ENCODE data around the gene AGMO. TPM values are rescaled to one million over a fixed set of nuclear protein-coding genes. Genes with fewer than 3 reads are reported as not detected.

AGMO gene
- total RNA-seq, 1 experiment from 2014 or later = not detected

GRCh38 chr7:15215616-15216015 lies 346.2 kb downstream of the AGMO start:
- Histone ChIP-seq H3K9me2 (ENCODE audit: insufficient read depth) (no peaks in the 10 kb centered on the region), H3K4me1 (ENCODE audit: control insufficient read depth in 1 of 2, insufficient read depth in 2 of 2, low read length in 2 of 2) (peaks cover 0 to 13% of the 10 kb centered on the region in 2 experiments; a peak in 2 of 4 replicates), H3K4me3 (replicated peaks in 1 of 2; ENCODE audit: low read depth in 1 of 2, low read length in 2 of 2) (no peak overlapping the region), H3K79me2 (ENCODE audit: insufficient read depth, low read length) (no peaks in the 10 kb centered on the region), H3K36me3 (ENCODE audit: control insufficient read depth in 1 of 2, insufficient read depth in 2 of 2, low read length in 2 of 2) (no peaks in the 10 kb centered on the region), H3K27ac (ENCODE audit: low read depth, low read length) (no peak overlapping the region), H3K4me2 (ENCODE audit: low read length) (no peak overlapping the region), H3K9ac (ENCODE audit: low read length) (no peak overlapping the region), H3K9me3 (ENCODE audit: control insufficient read depth in 1 of 2, insufficient read depth in 1 of 2, low read depth in 1 of 2, low read length in 2 of 2) (no peaks in the 10 kb centered on the region), H3K27me3 (ENCODE audit: insufficient read depth, low read length) (no peaks in the 10 kb centered on the region), H4K20me1 (ENCODE audit: insufficient read depth) (no peaks in the 10 kb centered on the region), H2AFZ (ENCODE audit: low read depth, low read length, poor library complexity, severe bottlenecking) (no peak overlapping the region)
- BruUV-seq (replicated peaks) = no TSS peak
- DNase-seq (ENCODE audit: low read depth, low spot score) (no peak), ATAC-seq (no peak)
- RAD21 ChIA-PET (ENCODE audit: low non-redundant PET in 1 of 2, low total read pairs in 2 of 2, uncharacterized antibody in 2 of 2, unreplicated experiment in 2 of 2) = no interaction called here
- CTCF ChIA-PET = no interaction called here
- intact Hi-C loops (cut with micrococcal nuclease) = no loop called here
- POLR2A ChIA-PET = no interaction called here
- TF ChIP-seq ZFX (IDR thresholded peaks at IDR 0.05) (no peak), REST (IDR thresholded peaks at IDR 0.05; ENCODE audit: low read depth) (no peak), FOSL1 (IDR thresholded peaks at IDR 0.05; ENCODE audit: low read depth) (no peak), CEBPB (IDR thresholded peaks at IDR 0.05; ENCODE audit: low read depth) (no peak), EZH2phosphoT487 (IDR thresholded peaks at IDR 0.05; ENCODE audit: borderline replicate concordance) (no peak), CTCF (IDR thresholded peaks at IDR 0.05 in 2 of 3, conservative IDR thresholded peaks at IDR 0.05 in 1 of 3; ENCODE audit: borderline replicate concordance in 1 of 3, insufficient read depth in 1 of 3, low read depth in 2 of 3, low read length in 2 of 3) (no peak), ZNF274 (IDR thresholded peaks at IDR 0.05; ENCODE audit: low read depth, low read length) (no peak), TCF7L2 (IDR thresholded peaks at IDR 0.05; ENCODE audit: borderline replicate concordance, extremely low read depth, insufficient read depth, insufficient read length) (no peak), ELF1 (IDR thresholded peaks at IDR 0.05; ENCODE audit: borderline replicate concordance, low read depth) (no peak), CBX3 (IDR thresholded peaks at IDR 0.05; ENCODE audit: low read depth) (no peak), EGR1 (IDR thresholded peaks at IDR 0.05; ENCODE audit: low read depth) (no peak), MAX (IDR thresholded peaks at IDR 0.05) (no peak), EZH2 (IDR thresholded peaks at IDR 0.05) (no peak), ATF3 (IDR thresholded peaks at IDR 0.05) (no peak), YY1 (IDR thresholded peaks at IDR 0.05; ENCODE audit: extremely low read depth, insufficient replicate concordance, low read depth, low read length) (no peak), RAD21 (IDR thresholded peaks at IDR 0.05; ENCODE audit: low read depth) (no peak), POLR2A (IDR thresholded peaks at IDR 0.05; ENCODE audit: borderline replicate concordance, extremely low read depth, insufficient read depth, insufficient read length) (no peak), SP1 (IDR thresholded peaks at IDR 0.05; ENCODE audit: low read depth) (no peak), POLR2AphosphoS5 (IDR thresholded peaks at IDR 0.05; ENCODE audit: low read depth, low read length) (no peak)
